ENCODE measurements around the gene SCT.

- TF ChIP-seq CTCF (IDR thresholded peaks at IDR 0.05): no peak
- TF ChIP-seq POLR2AphosphoS5 (IDR thresholded peaks at IDR 0.05): no peak
- no peak for TF ChIP-seq POLR2A (IDR thresholded peaks at IDR 0.05; ENCODE audit: low read depth)
Measured at GRCh38 chr11:598005-598680, 28.8 kb downstream of the SCT start.

Data from esophagus muscularis mucosa (tissue), 3 donors.